Measurements from ENCODE around the gene KMT2C.
"Not testable (repeated sequence)": the region's sequence is repeated elsewhere in the genome, so short reads cannot be mapped to it uniquely, and the experiment has no call there.

The KMT2C gene

DNA sequence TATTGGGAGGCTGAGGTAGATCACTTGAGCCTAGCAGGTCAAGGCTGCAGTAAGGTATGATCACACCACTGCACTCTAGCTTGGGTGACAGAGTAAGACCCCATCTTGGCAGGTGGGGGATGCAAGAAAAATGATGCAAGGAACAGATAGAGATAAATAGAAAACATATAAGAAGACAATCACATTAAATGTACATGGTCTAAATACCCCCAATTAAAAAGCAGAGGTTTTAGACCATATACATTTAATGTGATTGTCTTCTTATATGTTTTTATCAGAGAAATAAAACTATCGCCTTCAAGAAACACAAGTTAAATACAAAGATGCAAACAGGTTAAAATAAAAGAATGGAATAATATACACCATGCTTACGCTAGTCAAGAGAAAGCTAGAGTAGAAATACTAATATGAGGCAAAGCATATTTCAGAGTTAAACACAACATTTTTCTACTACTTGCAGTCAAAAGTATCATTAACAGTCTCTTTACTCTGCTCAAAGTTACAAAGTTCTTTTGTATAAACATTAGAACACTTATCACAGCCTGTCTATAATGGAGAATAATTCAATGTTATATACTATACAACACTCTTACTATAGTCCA, 136.2 kb downstream of the KMT2C start:
- not testable (repeated sequence) for DNase-seq

DNA sequence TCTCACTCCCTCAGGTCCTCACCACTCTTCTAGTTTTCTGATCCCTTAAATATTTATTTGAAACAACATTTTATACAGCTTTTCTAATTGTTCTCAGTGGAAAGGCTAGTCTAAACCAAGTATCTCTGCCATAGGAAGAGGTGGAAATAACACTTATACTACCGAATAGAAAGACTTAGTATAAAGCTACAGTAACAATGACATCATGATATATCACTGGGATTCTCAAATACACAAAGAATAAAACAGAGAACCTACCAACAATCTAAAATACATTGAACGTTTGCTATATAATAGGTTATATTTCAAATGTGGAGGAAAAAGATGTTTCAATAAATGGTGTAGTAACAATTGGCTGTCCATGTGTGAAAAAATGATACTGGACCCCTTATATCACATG, 142.9 kb downstream of the KMT2C start:
- DNase-seq: no peak

DNA sequence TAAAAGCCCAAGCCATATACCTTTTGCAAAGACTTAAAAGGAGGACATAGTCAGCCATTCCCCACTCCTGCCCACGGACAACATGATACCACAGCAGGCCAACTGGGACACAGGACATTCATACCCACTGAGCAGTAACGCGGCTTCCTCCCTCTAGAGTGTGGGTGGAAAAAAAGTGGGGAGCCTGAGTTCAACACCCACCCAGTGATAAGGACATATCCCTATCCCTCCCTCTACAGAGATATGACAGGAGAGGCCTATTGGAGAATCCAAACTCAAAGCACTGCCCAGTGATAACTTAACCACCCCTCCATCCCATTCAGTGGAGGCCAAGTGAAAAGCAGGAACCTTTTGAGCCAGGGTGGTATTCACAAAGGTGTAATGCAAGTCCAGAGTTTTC, 148.8 kb downstream of the KMT2C start:
- DNase-seq: not testable (repeated sequence)

DNA sequence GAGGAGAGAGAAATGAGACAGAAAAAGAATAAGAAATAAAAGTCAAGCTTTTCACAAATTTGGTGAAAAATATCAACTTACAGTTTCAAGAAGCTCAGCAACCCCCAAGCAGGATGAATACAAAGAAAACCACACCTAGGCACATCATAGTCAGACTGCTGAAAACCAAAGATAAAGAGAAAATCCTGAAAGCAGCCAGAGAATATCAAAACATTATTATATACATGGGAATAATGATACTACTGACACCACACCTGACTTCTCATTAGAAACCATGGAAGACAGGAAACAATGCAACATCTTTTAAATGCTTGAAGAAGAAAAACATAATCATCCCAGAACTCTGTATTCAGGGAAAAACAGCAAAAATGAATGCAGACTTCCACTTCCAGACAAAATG, 149.6 kb downstream of the KMT2C start:
- not testable (repeated sequence) for DNase-seq

DNA sequence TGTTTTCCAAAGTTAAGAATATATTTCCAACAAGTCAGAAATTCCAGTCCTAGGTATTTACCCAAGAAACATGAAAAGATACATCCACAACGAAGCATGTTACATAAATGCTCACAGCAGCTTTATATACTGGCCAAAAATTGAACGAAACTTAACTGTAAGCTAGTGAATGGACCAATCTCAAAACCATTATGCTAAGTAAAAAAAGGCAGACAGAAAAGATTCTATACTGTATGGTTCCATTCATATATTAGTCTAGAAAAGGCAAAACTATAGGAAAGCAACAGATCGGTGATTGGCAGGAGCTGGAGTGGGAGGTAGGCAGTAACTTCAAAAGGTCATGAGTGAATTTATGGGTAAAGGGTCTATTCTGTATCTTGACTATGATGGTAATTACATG, 150.8 kb downstream of the KMT2C start:
- not testable (repeated sequence) for DNase-seq

DNA sequence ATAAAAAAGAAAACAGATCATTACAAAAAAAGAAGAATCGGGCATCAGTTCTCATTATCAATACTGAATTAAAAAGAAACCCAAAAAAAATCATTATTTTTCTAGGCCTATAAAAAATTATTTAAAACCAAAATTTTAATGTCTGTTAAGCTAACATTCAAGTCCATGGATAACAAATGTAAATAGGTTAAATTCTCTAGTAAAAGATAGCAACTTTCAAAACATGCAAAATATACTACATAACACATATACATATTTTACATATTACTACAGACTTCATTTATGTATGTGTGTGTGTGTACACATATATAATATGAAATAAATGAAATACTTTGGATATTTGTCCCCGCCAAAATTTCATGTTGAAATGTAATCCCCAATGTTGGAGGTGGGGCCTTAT, 158.1 kb downstream of the KMT2C start:
- not testable (repeated sequence) for DNase-seq

DNA sequence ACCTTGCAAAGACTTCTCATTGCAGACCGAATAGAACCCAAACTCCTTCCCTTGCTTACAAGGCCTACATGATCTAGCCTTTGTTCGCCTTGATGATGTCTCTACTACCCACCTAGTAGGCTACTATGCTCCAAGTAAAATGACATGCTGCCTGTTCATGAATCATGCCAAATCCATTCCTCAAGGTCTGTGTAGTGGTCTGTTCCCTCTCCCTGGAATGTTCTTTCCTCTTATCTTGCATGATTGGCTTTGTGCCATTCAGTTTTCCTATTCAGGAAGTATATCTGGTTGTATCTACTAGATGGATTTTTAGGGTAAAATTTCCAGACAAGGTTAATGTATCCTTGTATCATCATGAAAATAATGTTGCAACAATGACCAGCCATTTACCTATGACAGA, 165.4 kb downstream of the KMT2C start:
- not testable (repeated sequence) for DNase-seq

DNA sequence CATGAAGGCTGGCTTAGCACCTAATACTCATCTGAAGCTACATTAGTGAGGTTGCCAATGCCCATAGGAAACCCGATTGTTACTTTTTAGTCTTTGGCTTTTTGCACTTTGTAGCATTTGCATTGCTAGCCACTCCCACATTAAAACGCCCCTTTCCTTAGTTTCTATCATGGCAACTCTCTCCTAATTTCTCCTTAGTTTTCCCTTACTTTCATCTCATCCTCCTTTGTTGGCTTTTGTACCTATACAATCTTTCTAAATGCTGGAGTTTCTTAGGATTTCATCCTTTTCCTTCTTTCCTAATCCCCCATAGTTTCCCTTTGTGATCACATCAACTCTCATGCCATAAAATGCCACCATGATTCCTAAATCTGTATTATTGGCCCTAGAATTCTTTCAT, 168.9 kb downstream of the KMT2C start:
- DNase-seq: not testable (repeated sequence)

DNA sequence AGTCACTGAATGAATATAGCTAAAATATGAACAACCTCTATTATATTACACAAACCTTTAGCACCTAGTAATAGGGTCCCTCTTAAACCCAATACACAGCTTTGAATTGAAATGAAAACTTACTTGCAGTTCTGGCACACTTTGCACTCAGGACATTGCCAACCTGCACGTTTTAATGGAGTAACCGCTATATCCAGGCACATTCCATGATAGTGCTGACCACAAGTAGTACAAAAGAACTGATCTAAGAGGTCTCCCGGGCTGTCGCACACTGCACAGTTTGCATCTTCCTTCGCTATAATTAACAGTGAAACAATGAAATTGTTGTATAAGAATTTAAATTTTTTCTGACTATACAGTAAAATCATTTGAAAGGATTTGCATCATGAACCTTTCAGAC, 170.9 kb downstream of the KMT2C start:
- not testable (repeated sequence) for DNase-seq

DNA sequence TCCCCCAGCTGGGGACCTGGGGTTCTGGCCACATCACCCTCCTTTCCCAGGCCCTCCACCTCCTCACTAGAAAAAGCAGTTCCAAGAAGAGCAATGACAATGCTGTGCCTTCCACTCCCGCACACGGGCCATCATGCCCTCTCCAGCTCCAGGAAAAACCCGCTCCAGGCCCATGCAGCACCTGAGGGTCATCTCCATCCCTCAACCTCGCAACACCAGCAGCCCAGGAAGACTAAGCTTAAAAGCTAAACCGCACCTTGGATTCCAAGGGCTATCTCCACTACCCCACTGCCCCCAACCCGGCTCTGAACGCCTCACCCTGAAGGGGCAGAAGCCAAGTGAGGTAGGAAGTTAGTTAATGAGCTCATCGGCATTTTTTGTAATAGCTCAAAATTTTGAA, 173.7 kb downstream of the KMT2C start:
- not testable (repeated sequence) for DNase-seq

DNA sequence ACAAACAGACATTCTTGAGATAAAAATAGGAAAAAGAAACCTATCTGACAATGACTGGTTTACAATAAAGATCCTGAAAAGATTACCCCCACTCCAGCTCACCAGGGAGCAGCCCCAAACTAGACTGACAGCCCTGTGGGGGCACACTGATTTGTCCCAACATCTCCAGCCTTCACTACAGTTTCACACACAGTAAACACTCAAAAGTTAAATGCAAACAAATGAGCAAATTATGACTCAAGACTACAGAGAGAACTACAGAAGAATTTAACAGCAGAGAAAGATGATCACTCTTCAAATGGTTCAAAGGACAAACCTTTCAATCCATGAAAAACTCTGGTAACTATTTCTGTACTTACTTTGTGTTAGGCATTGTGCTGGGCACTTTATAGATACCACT, 176.2 kb downstream of the KMT2C start:
- not testable (repeated sequence) for DNase-seq

DNA sequence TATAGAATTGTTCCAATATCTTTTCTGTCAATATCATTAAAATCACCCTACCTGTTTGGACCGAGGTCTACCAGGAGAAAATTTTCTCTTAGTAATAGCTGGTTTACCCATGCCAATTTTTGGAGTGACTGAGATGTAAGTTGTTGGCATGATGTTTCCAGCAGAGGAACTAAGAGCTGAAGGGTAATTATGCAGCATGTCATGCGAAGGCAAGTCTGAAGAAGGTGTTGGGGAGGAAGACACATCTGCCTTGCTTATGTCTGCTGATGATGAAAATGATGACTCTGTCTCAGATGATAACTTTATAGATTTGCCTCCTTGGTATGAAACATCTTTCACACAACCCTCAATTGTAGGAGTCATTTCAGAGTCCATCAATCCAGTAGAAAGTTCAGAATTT, 188.0 kb downstream of the KMT2C start:
- DNase-seq: not testable (repeated sequence)

DNA sequence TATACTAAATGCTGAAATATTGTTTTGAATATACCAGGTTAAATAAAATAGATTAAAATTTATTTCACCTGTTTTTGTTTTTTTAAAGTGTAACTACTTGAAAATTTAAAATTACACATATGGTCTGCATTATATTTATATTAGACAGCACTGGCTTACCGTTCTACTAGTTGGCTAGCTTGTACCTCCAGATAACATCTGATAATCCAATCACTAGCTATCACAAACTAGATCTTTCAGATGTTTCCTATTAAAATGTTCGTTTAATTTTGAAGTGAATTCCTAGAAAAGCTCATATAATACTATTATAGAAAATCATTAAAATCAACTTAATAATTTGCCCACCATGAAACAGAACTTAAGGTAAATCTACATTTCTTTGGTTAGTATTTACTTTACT, 190.4 kb downstream of the KMT2C start:
- not testable (repeated sequence) for DNase-seq

DNA sequence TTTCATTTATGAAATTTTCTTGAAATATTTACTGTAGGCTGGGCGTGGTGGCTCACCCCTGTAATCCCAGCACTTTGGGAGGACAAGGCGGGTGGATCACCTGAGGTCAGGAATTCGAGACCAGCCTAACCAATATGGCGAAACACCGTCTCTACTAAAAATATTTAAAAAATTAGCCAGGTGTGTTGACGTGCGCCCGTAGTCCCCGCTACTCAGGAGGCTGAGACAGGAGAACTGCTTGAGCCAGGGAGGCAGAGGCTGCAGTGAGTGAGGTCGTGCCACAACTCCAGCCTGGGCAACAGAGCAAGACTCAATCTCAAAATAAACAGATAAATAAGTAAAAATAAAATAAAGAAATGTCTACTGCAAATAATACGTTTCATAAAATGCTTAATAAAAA, 192.3 kb downstream of the KMT2C start:
- DNase-seq: not testable (repeated sequence)

DNA sequence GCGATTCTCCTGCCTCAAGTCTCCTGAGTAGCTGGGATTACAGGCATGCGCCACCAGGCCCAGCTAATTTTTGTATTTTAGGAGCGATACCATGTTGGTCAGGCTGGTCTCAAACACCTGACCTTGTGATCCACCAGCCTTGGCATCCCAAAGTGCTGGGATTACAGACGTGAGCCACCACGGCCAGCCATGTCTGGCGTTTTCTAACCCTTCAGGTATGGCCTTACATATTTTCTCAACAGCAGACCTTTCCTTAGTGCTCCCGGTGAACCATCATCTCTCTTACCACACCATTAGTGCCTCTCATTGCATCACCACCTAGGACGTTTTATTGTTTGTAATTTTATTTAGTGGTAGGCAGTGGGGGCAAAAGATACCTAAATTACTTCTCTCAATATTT, 194.5 kb downstream of the KMT2C start:
- DNase-seq: not testable (repeated sequence)

DNA sequence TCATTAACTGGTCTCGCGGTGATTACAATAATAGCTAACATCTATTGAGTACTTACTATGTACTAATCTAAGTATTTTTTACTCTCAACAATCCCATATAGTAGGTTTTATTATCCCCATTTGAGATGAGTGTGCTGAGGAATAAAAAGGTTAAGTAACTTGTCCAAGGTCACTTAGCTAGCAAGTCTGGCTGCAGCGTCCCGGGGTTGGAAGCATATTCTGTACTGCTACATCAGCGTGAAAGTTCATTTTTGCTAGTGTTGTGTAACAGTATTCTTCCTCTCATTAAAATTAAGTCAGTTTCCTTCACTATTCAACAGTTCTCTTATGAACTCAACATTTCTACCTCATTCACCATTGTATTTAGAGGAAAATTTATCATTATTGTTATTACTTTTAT, 199.5 kb downstream of the KMT2C start:
- DNase-seq: not testable (repeated sequence)

DNA sequence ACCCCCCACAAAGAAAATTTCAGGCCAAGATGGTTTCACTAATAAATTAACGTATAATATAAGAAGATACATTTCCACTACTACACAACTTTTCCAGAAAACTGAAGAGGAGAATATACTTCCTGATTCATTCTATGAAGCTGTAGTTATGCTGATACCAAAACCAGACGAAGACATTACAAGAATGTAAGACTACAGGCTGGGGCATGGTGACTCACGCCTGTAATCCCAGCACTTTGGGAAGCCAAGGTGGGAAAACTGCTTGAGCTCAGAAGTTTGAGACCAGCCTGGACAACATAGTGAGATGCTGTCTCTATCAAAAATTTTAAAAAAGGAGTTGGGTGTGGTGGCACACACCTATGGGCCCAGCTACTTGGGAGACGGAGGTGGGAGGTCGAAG, 201.4 kb downstream of the KMT2C start:
- DNase-seq: not testable (repeated sequence)

DNA sequence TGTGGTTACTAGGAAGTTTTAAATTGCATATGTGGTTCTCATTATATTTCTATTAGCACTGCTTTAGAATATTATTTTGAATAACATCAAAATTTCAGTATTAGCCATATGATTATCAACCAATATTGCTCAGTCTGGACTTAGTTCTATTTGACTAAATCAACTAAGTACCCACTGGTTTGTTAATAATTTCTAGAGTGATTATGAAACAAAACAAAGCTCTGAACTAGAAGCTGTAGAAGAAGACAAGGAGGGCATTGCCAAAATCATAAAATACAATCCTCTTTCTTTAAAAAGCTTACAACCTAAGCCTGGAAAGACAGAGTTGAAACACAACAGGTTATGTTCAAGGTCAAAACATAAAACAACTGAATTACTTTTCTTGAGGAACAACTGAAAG, 204.7 kb downstream of the KMT2C start:
- no peak for DNase-seq

DNA sequence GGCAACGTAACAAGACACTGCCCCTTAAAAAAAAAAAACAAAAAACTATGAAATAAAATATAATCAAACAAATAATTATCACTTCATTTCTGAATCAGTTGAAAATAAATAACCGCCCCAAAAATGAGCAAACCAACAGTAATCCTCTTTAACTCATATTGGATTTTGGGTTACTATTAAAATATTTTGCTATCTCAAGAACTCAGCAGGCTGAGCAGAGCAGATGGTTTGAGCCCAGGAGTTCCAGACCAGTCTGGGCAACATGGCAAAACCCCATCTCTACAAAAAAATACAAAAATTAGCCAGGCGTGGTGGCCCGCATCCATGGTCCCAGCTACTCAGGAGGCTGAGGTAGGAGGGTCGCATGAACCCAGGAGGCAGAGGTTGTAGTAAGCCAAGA, 216.2 kb downstream of the KMT2C start:
- not testable (repeated sequence) for DNase-seq

DNA sequence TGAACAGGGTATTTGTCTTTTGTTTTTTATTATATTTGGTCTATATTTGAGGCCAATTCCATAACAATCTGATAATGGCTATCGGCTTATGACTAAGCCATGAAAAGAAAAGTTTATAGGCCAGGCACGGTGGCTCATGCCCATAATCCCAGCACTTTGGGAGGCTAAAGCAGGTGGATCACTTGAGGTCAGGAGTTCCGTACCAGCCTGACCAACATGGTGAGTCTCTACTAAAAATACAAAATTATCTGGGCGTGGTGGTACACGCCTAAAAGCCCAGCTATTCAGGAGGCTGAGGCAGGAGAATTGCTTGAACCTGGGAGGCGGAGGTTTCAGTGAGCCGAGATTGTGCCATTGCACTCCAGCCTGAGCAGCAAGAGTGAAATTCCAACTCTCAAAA, 227.0 kb downstream of the KMT2C start:
- DNase-seq: not testable (repeated sequence)

DNA sequence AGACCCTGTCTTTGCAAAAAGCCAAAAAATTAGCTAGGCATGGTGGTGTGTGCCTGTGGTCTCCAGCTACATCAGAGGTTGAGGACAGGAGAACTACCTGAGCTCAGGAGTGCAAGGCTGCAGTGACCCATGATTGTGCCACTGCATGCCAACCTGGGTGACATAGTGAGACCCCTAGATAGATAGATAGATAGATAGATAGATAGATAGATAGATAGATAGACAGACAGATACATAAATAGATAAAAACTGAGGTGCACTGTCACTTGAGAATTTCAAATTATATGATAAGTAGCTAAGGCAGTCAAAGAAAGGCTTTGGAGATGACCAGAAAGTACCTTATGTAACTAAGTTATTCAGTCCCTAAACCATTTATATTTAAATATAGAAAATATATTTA, 231.4 kb downstream of the KMT2C start:
- DNase-seq: not testable (repeated sequence)

DNA sequence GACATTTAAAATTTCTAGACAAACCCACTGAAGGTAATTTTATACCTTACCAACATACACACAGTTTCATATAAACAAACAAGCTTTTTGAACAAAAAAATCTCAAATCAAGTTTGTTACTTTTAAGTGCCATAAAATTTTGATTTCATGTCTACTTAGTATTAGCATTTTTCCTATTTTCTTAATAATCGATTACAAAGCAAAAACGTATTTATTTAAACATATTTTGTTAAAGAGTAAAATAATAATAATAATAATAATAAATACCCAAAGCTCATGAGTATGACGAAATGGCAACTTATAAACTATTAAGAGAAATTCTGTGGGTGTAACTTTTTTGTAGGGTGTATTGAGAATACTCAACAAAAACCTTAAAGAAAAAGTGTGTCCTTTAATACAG, 232.7 kb downstream of the KMT2C start:
- no peak for DNase-seq

DNA sequence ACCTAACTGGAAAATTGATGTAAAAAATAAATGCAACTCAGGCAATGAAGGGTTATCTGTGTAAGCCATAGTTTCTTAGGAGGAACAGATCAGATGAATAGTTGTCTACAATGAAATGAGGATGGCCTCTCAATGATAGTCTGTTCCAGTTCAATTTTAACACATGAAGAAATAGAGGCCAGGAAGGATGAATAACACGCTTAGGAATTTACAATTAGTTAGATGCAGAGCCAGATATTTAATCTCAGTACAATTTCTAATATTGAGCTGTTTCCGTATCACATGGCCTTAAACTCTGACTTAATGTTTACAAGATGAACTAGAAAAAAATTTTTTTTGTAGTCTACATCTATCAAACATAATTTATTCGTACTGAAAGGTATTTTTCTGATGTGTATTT, 233.7 kb downstream of the KMT2C start:
- no peak for DNase-seq

DNA sequence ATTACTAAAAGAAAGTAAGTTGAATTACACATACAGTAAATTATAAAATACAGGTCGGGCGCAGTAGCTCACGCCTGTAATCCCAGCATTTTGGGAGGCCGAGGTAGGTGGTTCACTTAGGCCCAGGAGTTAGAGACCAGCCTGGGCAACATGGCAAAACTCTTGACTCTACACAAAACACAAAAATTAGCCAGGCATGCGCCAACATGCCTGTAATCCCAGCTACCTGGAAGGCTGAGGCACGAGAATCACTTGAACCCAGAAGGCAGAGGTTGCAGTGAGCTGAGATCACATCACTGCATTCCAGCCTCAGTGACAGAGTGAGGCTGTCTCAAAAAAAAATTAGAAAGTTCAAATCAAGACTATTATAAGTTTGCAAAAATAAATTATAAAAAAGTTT, 235.4 kb downstream of the KMT2C start:
- DNase-seq: no peak

DNA sequence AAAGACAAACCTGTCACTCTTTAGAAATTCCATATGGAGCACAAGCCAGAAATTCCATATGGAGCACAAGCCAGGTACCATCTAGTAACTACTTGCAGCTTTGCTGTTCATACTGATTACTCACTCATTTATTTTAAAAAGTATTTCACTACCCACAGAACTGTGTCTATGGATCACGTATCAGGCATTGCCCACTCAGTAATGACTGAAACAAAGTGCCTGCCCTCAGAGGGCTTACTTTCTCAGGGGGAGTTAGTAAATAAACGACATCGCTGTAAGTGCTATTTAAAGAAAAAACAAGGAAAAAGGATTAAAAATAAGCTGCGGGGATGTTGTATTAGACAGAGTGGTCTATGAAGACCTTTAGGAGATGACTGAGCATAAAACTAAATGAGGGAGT, 239.4 kb downstream of the KMT2C start:
- no peak for DNase-seq

DNA sequence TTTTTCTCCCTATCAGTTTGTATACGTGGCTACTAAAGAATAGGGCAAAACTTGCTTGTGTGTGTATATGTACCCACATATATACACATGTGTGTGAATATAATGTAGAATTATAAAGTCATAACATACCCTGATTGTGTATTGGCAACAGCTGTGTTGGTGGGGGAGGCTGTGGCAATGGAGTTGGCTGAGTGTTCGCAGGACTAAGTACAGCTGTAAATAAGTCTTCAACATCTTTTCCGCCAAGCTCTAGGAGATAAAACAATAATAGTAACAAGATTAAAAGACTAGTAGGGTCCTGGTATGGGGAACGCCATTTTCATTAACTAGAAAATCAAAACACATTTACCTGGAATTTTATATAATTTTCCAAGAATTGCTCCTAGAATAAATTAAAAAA, 241.9 kb downstream of the KMT2C start:
- DNase-seq: no peak

Data from KG1 (cell line).